22Rv1 (cell line): Measurements from ENCODE around the gene PKIG.

ENCODE experiments used
- ZFX ChIP-seq: fragments of 450-650 bp; IDR thresholded peaks from 2 replicates; pipeline ENCODE4 v1.6.1; 2017; ENCODE audit warnings: antibody characterized with exemption, borderline replicate concordance
- TF ChIP-seq, protein P1 (sequence below): fragments of 450-650 bp; IDR thresholded peaks from 2 replicates; pipeline ENCODE4 v1.5.1; 2017; ENCODE audit warnings: mild to moderate bottlenecking

DNA sequence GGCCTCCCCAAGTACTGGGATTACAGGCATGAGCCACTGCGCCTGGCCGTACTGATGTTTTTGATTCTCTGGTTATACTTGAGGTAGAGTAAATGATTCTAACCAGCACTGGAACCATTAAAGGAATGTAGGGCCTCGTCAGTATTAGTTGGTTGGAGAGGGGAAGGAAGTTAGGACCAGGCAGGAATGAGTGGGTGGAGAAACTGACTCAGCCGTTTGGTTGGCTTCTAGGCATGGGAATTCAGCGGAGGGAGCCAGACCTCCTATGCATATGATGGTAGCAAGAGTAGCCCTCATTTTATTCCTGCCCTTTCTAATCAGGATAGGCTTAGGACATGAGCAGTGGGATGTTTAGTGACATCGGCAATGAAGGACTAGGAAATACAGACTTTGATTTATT is 41.5 kb upstream of the PKIG start:
- TF ChIP-seq, protein P1, sequence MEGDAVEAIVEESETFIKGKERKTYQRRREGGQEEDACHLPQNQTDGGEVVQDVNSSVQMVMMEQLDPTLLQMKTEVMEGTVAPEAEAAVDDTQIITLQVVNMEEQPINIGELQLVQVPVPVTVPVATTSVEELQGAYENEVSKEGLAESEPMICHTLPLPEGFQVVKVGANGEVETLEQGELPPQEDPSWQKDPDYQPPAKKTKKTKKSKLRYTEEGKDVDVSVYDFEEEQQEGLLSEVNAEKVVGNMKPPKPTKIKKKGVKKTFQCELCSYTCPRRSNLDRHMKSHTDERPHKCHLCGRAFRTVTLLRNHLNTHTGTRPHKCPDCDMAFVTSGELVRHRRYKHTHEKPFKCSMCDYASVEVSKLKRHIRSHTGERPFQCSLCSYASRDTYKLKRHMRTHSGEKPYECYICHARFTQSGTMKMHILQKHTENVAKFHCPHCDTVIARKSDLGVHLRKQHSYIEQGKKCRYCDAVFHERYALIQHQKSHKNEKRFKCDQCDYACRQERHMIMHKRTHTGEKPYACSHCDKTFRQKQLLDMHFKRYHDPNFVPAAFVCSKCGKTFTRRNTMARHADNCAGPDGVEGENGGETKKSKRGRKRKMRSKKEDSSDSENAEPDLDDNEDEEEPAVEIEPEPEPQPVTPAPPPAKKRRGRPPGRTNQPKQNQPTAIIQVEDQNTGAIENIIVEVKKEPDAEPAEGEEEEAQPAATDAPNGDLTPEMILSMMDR, result no peak
- no peak for TF ChIP-seq ZFX
